GM18526 (cell line): Measurements from ENCODE around the gene ARHGAP6.

Experiments used
- POLR2A ChIP-seq: IDR thresholded peaks from 3 replicates; pipeline ENCODE4 v1.6.1; 2011; ENCODE audit not compliant: insufficient read length; ENCODE audit errors: extremely low read depth

ARHGAP6 gene

GRCh38 chrX:11525685-11526084, 140.0 kb downstream of the ARHGAP6 start:
- no peak for TF ChIP-seq POLR2A

DNA sequence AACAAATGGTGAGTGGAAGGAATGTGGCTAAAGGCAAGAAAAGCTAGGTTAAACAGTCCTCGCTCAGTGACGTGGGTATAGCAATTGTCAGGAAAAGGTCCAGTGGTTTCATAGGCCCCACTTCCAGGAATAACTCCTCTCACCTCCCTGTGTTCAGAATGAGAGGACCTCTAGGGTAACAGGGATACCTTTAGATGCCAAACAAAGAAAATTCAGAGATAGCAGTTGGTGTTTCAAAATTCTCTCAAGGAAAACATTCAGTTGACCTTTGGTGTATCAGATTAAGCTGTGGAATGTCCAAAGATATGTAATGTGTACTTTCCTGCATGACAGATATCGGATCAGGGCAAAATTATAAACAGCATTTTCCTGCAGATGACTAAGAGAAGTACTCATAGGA, 155.9 kb downstream of the ARHGAP6 start:
- TF ChIP-seq POLR2A: no peak

DNA sequence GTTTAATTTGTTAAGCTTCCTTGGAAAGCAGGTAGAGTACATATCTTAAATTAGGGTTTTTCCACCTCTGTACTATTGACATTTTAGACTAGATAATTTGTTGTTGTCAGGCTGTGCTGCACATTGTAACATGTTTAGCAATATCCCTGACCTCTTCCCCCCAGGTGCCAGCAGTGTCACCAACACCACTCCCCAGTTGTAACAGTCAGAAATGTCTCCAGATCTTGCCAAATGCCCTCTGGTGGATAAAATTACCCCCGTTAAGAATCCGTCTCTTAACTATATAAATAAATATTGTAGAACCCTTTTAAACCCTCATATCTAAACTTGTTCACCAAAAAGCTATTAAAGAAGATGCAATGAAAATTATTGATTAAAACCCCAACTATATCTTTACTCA, 161.5 kb downstream of the ARHGAP6 start:
- no peak for TF ChIP-seq POLR2A

GRCh38 chrX:11499076-11500044, 166.4 kb downstream of the ARHGAP6 start:
- TF ChIP-seq POLR2A: no peak

- no peak for TF ChIP-seq POLR2A
Measured at GRCh38 chrX:11484290-11484689, 181.4 kb downstream of the ARHGAP6 start.

DNA sequence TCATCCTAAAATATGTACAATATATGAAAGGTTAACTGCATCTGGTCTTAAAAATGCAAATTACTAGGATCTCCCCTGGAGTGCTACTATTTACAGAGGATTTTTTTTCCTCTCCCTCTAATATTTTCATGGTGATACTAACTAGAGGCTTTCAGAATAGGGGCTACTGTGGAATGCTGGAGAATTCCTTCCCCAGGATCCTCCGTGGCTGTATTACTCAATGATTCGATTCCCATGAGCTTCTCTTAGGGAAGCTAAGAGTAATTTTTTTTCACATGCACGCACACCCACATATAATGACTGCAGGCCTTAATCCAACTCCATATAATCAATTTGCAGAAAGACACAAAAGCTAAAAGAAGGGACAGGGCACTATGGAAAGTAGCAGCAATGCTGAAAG, 184.7 kb downstream of the ARHGAP6 start:
- TF ChIP-seq POLR2A: no peak

- no peak for TF ChIP-seq POLR2A
Measured at GRCh38 chrX:11480626-11481025, 185.1 kb downstream of the ARHGAP6 start.

DNA sequence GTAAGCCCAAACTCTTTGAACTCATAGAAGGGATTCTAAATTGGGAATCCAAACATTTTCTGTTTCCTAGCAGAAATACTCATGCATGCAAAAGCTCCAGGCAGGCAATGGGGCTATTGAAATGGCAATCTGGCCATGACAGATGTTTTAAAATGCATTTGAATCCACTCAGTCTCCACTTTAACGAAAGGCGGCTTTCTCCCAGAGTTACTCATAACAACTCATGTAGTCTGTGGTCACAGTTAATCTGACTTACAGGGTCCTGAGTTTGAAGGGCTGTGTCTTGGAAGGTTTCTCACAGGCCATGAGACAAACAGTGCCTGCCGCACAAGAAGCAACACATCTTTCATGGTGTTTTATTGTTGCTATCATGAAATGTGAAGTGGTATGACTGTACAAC, 186.8 kb downstream of the ARHGAP6 start:
- no peak for TF ChIP-seq POLR2A

GRCh38 chrX:11478026-11478425, 187.7 kb downstream of the ARHGAP6 start:
- no peak for TF ChIP-seq POLR2A

DNA sequence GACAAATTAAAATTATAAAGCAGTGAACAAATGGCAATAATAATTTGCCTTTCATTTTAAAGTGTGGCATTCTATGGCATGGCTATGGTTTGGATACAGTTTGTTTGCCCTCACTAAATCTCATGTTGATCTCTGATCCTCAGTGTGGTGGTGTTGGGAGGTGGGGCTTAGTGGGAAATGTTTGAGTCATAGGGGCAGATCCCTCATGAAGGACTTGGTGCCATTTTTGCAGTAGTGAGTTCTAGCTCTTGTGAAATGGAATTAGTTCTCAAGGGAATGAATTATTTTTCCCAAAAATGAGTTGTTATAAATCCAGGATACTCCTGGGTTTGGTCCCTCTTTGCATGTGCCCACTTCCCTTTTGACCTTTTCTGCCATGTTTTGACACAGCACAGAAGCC, 191.1 kb downstream of the ARHGAP6 start:
- TF ChIP-seq POLR2A: no peak

- no peak for TF ChIP-seq POLR2A
Measured at GRCh38 chrX:11474021-11474420, 191.7 kb downstream of the ARHGAP6 start.

DNA sequence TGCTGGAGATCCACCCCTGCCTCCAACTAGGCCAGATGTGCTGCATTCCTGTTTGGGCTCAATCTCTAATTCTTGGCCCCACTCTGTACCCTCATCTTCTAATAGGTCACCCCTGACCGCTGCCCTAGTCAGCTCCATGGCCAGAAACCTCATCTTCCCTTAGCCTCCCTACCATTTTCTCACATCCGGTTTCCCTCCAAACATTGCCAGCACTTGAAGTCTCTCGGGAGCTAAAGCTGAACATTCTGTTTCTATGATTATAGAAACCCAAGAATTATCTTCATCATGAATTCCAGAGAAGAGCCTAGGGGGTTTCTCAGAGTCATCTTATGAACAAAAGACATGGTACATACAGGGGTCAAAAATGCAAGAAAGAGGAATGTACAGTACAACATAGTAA, 192.8 kb downstream of the ARHGAP6 start:
- no peak for TF ChIP-seq POLR2A

DNA sequence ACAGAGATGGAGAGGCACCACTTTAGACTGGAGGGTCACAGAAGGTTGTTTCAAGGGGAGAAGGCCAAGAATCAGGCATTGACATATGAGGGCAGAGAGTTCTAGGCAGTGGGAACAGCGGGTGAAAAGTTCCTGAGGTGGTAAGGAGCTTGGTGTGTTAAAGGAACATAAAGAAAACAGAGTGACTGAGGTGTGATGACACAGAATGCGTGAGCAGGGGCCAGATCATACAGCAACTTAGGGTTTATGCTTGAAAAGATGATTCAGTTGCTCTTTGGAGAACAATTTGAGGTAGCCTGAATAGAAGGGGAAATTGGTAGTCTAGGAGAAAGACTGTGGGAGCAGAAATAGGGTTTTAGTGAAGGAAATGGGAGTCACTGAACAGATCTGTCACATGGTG, 193.3 kb downstream of the ARHGAP6 start:
- TF ChIP-seq POLR2A: no peak

DNA sequence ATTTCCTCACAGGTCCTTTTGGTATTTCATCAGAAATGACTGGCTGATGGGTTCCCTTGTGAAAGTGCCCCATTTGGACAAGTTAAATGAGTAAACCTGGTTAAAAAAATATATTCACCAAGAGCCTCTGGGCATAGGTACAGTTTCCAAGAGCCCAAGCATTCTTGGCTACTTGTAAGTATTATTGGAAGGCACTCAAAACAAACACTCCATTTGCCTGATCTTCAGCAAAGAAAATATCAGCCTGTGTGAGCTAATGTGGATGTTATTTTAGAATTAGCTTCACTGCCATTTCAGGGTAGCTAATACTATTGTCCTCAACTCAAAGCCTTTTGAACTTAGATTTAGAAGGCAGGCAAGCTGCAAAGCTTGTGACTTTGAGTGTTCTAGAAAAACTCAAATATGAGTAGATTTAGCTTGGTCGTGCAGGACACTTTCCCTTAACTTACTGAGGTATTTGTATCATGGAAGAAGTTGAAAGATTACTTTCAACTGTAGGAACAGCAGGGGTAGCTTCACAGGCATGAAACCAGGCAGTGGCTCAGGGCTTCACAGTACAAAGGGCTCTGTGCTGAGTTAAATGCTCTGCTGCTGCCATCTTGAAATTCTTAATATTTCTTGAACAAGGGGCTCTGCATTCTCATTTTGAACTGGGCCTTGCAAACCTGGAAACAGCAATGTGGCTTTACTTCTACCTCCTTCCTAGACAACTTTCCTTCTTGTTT, 195.3 kb downstream of the ARHGAP6 start:
- no peak for TF ChIP-seq POLR2A

GRCh38 chrX:11465648-11466411, 199.9 kb downstream of the ARHGAP6 start:
- TF ChIP-seq POLR2A: no peak
